HepG2 (cell line): ENCODE results near the gene CPHXL2. TPM values are rescaled to one million over a fixed set of nuclear protein-coding genes. Genes with fewer than 3 reads are reported as not detected.

Experiments used
- CBX2 ChIP-seq, 2 experiments: fragments of 200-600 bp in 1 of 2; sonication (generic); formaldehyde crosslinking in 1 of 2; IDR thresholded peaks; 2 replicates each; pipeline versions ENCODE4 v1.7.0 to v1.8.1; 2018 to 2022; ENCODE audit warnings: low read depth in 2 of 2, low read length in 1 of 2, mild to moderate bottlenecking in 1 of 2, missing genetic modification reagents in 1 of 2
- CSRNP1 ChIP-seq: sonication (generic); formaldehyde crosslinking; IDR thresholded peaks from 2 replicates; pipeline ENCODE4 v1.8.1; 2023; ENCODE audit warnings: mild to moderate bottlenecking, missing genetic modification reagents
- ELF4 ChIP-seq: sonication (generic); formaldehyde crosslinking; IDR thresholded peaks from 2 replicates; pipeline ENCODE4 v1.5.0; 2020; ENCODE audit warnings: missing genetic modification reagents, mild to moderate bottlenecking, moderate library complexity, borderline replicate concordance
- ERF ChIP-seq: IDR thresholded peaks from 2 replicates; pipeline ENCODE4 v1.6.1; 2018; ENCODE audit warnings: missing biosample characterization, missing genetic modification reagents
- HBP1 ChIP-seq: IDR thresholded peaks from 2 replicates; pipeline ENCODE4 v1.6.1; 2016; ENCODE audit warnings: low read depth, control low read depth
- POLR2AphosphoS5 ChIP-seq: IDR thresholded peaks from 2 replicates; pipeline ENCODE4 v1.6.1; 2012; ENCODE audit warnings: low read depth, low read length
- RFXAP ChIP-seq: sonication (generic); formaldehyde crosslinking; IDR thresholded peaks from 2 replicates; pipeline ENCODE4 v1.4.0; 2020; ENCODE audit warnings: missing genetic modification reagents, borderline replicate concordance
- SAP130 ChIP-seq: IDR thresholded peaks from 2 replicates; pipeline ENCODE4 v1.6.1; 2016; ENCODE audit warnings: low read depth
- SNAI1 ChIP-seq: sonication (generic); formaldehyde crosslinking; IDR thresholded peaks from 2 replicates; pipeline ENCODE4 v1.5.0; 2020; ENCODE audit warnings: mild to moderate bottlenecking, missing genetic modification reagents, borderline replicate concordance
- SNAPC4 ChIP-seq: sonication (generic); formaldehyde crosslinking; IDR thresholded peaks from 2 replicates; pipeline ENCODE4 v1.4.0; 2020; ENCODE audit warnings: mild to moderate bottlenecking, missing genetic modification reagents
- SNRNP70 ChIP-seq: fragments of 200-400 bp; formaldehyde crosslinking; IDR thresholded peaks from 2 replicates; pipeline ENCODE4 v1.6.1; 2017; ENCODE audit warnings: mild to moderate bottlenecking, low read depth, low read length, moderate library complexity
- ZBTB26 ChIP-seq: IDR thresholded peaks from 2 replicates; pipeline ENCODE4 v1.6.1; 2016; ENCODE audit warnings: missing compliant biosample characterization, missing genetic modification reagents, borderline replicate concordance
- ZC3H13 ChIP-seq: sonication (generic); formaldehyde crosslinking; IDR thresholded peaks from 2 replicates; pipeline ENCODE4 v1.8.1; 2023; ENCODE audit warnings: mild to moderate bottlenecking, missing genetic modification reagents, moderate library complexity
- ZNF263 ChIP-seq: sonication (generic); formaldehyde crosslinking; IDR thresholded peaks from 2 replicates; pipeline ENCODE4 v1.4.0; 2020; ENCODE audit warnings: missing genetic modification reagents
- ZNF589 ChIP-seq: sonication (generic); formaldehyde crosslinking; conservative IDR thresholded peaks from 2 replicates; pipeline ENCODE4 v1.8.0; 2022; ENCODE audit warnings: mild to moderate bottlenecking, moderate library complexity, missing genetic modification reagents
- ZNF607 ChIP-seq: sonication (generic); formaldehyde crosslinking; IDR thresholded peaks from 2 replicates; pipeline ENCODE4 v1.5.1; 2020; ENCODE audit warnings: missing genetic modification reagents, mild to moderate bottlenecking, borderline replicate concordance
- ZNF772 ChIP-seq: sonication (generic); formaldehyde crosslinking; IDR thresholded peaks from 2 replicates; pipeline ENCODE4 v1.5.0; 2020; ENCODE audit warnings: mild to moderate bottlenecking, missing genetic modification reagents
- polyA plus RNA-seq, 8 experiments: library from polyadenylated mRNA; depleted of rRNA in 3 of 8; stranded (reverse) in 7 of 8; unstranded in 1 of 8; fragments of >200 nt; fragmentation: Illumina TruSeq in 4 of 8; extraction: Trizol in 4 of 8; gene quantifications; 2 replicates each; pipeline versions ENCODE4 v1.2.1 to v1.2.3, GENCODE V29; 2011 to 2016; ENCODE audit warnings: low read depth in 4 of 8, missing spikeins in 1 of 8, mixed read lengths in 1 of 8; ENCODE audit not compliant: insufficient read depth in 1 of 8
- total RNA-seq, 5 experiments: library from RNA; depleted of rRNA; stranded (reverse); fragments of >200 nt; fragmentation: Illumina TruSeq; extraction: Trizol; gene quantifications; 2 replicates each; pipeline ENCODE4 v1.2.3, GENCODE V29; 2016; ENCODE audit warnings: low read depth in 1 of 5

CPHXL2 gene
- total and polyA plus RNA-seq, 2 of the 13 experiments (the other 11 are each of a cell fraction or from before 2014, with no cell fraction given) = not detected

- 0 out of 2 replicates have a peak, but pooled peaks have one; percentile 5 for TF ChIP-seq ZNF263
- TF ChIP-seq ERF (CRISPR knock-in tag) = 0 out of 2 replicates have a peak, but pooled peaks have one; percentile 5
- peak; percentile 76 for TF ChIP-seq SAP130
- TF ChIP-seq ZNF589 (CRISPR knock-in tag) = 0 out of 2 replicates have a peak, but pooled peaks have one; percentile 8
- peak; percentile 51; the same call in 1 of the 2 replicates for TF ChIP-seq ZNF772 (CRISPR knock-in tag)
- peak; percentile 70 for TF ChIP-seq SNAPC4 (CRISPR knock-in tag)
- peak; percentile 69; the same call in 1 of the 2 replicates for TF ChIP-seq ZNF607 (CRISPR knock-in tag)
- no peak for TF ChIP-seq SNRNP70
- no peak for TF ChIP-seq CBX2 (IDR thresholded peaks at IDR 0.05; ENCODE audit: low read depth, low read length)
- TF ChIP-seq CBX2 (CRISPR knock-in tag; IDR thresholded peaks at IDR 0.05; ENCODE audit: low read depth) = 0 out of 2 replicates have a peak, but pooled peaks have one; percentile 95
- peak; percentile 2; the same call in 1 of the 2 replicates for TF ChIP-seq ELF4 (CRISPR knock-in tag)
- TF ChIP-seq ZBTB26 (CRISPR knock-in tag) = peak; percentile 57
- 0 out of 2 replicates have a peak, but pooled peaks have one; percentile 58 for TF ChIP-seq HBP1 (CRISPR knock-in tag)
- peak; percentile 25; the same call in 1 of the 2 replicates for TF ChIP-seq SNAI1
- TF ChIP-seq ZC3H13 = peak; percentile 71; the same call in 1 of the 2 replicates
- 0 out of 2 replicates have a peak, but pooled peaks have one; percentile 8 for TF ChIP-seq CSRNP1
- TF ChIP-seq RFXAP (CRISPR knock-in tag) = peak; percentile 11; the same call in 1 of the 2 replicates
- peak; percentile 52 for TF ChIP-seq POLR2AphosphoS5
These were observed 28.3 kb downstream of the CPHXL2 start (continued) for GRCh38 chr16:75648265-75649076.
